22Rv1 (cell line): ENCODE results near the gene HLA-DOA.

Experiments used
- H3K27ac ChIP-seq: fragments of 450-650 bp; 2 replicates; pipeline ENCODE4 v1.5.1; 2017
- ZFX ChIP-seq: fragments of 450-650 bp; IDR thresholded peaks from 2 replicates; pipeline ENCODE4 v1.6.1; 2017; ENCODE audit warnings: antibody characterized with exemption, borderline replicate concordance
- TF ChIP-seq, protein P1 (sequence below): fragments of 450-650 bp; IDR thresholded peaks from 2 replicates; pipeline ENCODE4 v1.5.1; 2017; ENCODE audit warnings: mild to moderate bottlenecking

HLA-DOA gene

GRCh38 chr6:33015798-33016197 is 6.4 kb upstream of the HLA-DOA start:
- TF ChIP-seq, protein P1, sequence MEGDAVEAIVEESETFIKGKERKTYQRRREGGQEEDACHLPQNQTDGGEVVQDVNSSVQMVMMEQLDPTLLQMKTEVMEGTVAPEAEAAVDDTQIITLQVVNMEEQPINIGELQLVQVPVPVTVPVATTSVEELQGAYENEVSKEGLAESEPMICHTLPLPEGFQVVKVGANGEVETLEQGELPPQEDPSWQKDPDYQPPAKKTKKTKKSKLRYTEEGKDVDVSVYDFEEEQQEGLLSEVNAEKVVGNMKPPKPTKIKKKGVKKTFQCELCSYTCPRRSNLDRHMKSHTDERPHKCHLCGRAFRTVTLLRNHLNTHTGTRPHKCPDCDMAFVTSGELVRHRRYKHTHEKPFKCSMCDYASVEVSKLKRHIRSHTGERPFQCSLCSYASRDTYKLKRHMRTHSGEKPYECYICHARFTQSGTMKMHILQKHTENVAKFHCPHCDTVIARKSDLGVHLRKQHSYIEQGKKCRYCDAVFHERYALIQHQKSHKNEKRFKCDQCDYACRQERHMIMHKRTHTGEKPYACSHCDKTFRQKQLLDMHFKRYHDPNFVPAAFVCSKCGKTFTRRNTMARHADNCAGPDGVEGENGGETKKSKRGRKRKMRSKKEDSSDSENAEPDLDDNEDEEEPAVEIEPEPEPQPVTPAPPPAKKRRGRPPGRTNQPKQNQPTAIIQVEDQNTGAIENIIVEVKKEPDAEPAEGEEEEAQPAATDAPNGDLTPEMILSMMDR, result no peak
- H3K27ac ChIP-seq, result no peak overlapping the region

GRCh38 chr6:33014841-33015634 is 5.6 kb upstream of the HLA-DOA start:
- TF ChIP-seq, protein P1, result peak; percentile 82
- TF ChIP-seq ZFX, result no peak
- H3K27ac ChIP-seq, result no peak overlapping the region

- no peak overlapping the region for H3K27ac ChIP-seq
- TF ChIP-seq, protein P1, result no peak
- no peak for TF ChIP-seq ZFX
Observed at GRCh38 chr6:33013608-33014007, 4.2 kb upstream of the HLA-DOA start.

GRCh38 chr6:33010356-33010755 is 965 bp upstream of the HLA-DOA start:
- H3K27ac ChIP-seq, result no peak overlapping the region
- TF ChIP-seq, protein P1, result no peak
- TF ChIP-seq ZFX, result no peak

DNA sequence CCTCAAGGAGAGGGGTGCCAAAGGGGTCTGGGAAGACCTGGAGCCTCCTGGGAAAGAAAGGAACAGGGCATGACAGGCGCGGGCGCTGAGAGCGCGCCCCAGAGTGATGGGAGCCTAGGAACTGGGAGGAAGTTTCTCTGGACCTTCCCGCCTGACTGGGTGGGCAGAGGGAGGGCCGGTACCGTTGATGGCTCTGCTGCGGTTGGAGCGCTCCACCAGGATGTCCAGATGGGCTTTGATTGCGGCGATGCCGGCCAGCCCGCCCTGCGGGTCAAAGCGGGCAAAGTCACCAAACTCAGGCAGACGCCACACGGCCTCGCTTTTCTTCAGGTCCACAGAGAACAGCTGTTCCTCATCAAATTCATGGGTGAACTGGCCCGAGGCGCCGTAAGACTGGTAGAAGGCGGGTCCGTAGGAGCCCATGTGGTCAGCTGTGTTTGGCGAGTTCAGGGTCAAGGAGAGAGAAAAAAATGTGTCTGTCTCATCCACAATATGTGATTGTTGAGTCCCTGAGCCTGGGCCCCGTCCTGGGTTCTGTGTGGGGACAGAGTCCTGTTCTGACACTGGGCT is 1.5 kb downstream of the HLA-DOA start:
- no peak overlapping the region for H3K27ac ChIP-seq
- no peak for TF ChIP-seq ZFX
- TF ChIP-seq, protein P1, result no peak

DNA sequence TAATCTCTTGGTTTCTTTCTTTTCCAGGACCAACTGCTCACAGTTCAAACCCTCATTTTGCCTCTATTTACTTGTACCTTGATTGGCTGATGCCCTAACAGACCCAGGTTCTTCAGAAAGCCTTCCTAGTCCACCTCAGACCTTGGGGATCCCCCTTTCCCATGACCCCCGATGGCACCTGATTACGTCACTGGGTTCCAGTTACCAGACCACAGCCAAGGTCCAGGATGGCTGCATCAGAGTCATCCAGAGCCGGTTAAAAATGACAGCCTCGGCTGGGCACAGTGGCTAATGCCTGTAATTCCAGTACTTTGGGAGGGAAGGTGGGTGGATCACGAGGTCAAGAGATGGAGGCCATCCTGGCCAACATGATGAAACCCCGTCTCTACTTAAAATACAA is 4.5 kb downstream of the HLA-DOA start:
- H3K27ac ChIP-seq, result no peak overlapping the region
- TF ChIP-seq, protein P1, result no peak
- no peak for TF ChIP-seq ZFX

GRCh38 chr6:33001685-33002084 is 7.7 kb downstream of the HLA-DOA start:
- TF ChIP-seq ZFX, result no peak
- TF ChIP-seq, protein P1, result no peak
- H3K27ac ChIP-seq, result no peak overlapping the region
